GM12801 (cell line): ENCODE measurements around the gene DIP2C.

Source experiments
- CTCF ChIP-seq: IDR thresholded peaks from one replicate; pipeline ENCODE4 v1.5.1; 2011; ENCODE audit warnings: control low read depth; ENCODE audit not compliant: insufficient read length; ENCODE audit errors: extremely low read depth

The DIP2C gene

GRCh38 chr10:646118-646524, 43.3 kb downstream of the DIP2C start:
- TF ChIP-seq CTCF, result no peak

- no peak for TF ChIP-seq CTCF
These were observed 44.5 kb downstream of the DIP2C start for GRCh38 chr10:644943-645334.

GRCh38 chr10:644076-644942, 45.2 kb downstream of the DIP2C start:
- no peak for TF ChIP-seq CTCF

- TF ChIP-seq CTCF, result no peak
These were observed 47.1 kb downstream of the DIP2C start for GRCh38 chr10:642186-642890.

- TF ChIP-seq CTCF, result no peak
These were observed 48.1 kb downstream of the DIP2C start for GRCh38 chr10:641149-642010.

GRCh38 chr10:640673-641045, 48.8 kb downstream of the DIP2C start:
- TF ChIP-seq CTCF, result no peak
